Endometrial microvascular endothelial cells (primary cell): ENCODE data around the gene SPX. TPM values are rescaled to one million over a fixed set of nuclear protein-coding genes. Genes with fewer than 3 reads are reported as not detected.

ENCODE experiments used
- in situ Hi-C: cut with HindIII; loops from 2 replicates; pipeline ENCODE4 v1.10.0; 2017; ENCODE audit warnings: low sequenced_read_pairs, low pct_unique_long_range_greater_than_20kb; ENCODE audit errors: inconsistent ontology term
- total RNA-seq: library from RNA; depleted of rRNA; stranded (reverse); fragments of >200 nt; gene quantifications from one replicate; pipeline ENCODE4 v1.2.3, GENCODE V29; 2015; ENCODE audit errors: inconsistent ontology term

SPX gene
- not detected for total RNA-seq

- in situ Hi-C loops: no loop called here
Measured at GRCh38 chr12:21526053-21526452, at the start of gene SPX. Gene SPX, plus strand, starts transcription at chr12:21526296. Its CDS starts 177 bp downstream, at chr12:21526473.

- in situ Hi-C loops: no loop called here
Measured at GRCh38 chr12:21476949-21477348, 49.1 kb upstream of the SPX start.

- in situ Hi-C loops: no loop called here
Measured at GRCh38 chr12:21478756-21479455, 47.2 kb upstream of the SPX start.

- in situ Hi-C loops: no loop called here
Measured at GRCh38 chr12:21483531-21483930, 42.6 kb upstream of the SPX start.

- in situ Hi-C loops: no loop called here
Measured at GRCh38 chr12:21485998-21486397, 40.1 kb upstream of the SPX start.

- in situ Hi-C loops: no loop called here
Measured at GRCh38 chr12:21499765-21500164, 26.3 kb upstream of the SPX start.

- in situ Hi-C loops: no loop called here
Measured at GRCh38 chr12:21500786-21501257, 25.3 kb upstream of the SPX start.

GRCh38 chr12:21501258-21502163 lies 24.6 kb upstream of the SPX start, which contains the start of the genes GOLT1B and RECQL:
Gene GOLT1B, plus strand, starts transcription at chr12:21501789. Its CDS starts 135 bp downstream, at chr12:21501924.
Gene RECQL, minus strand, starts transcription at chr12:21501635. Its CDS starts 2,065 bp downstream, at chr12:21499570.
- in situ Hi-C loops: no loop called here

- in situ Hi-C loops: no loop called here
Measured at GRCh38 chr12:21502164-21502496, 24.0 kb upstream of the SPX start.

GRCh38 chr12:21502872-21503271 lies 23.2 kb upstream of the SPX start:
- in situ Hi-C loops: no loop called here

- in situ Hi-C loops: no loop called here
Measured at GRCh38 chr12:21505888-21506287, 20.2 kb upstream of the SPX start.

- in situ Hi-C loops: no loop called here
Measured at GRCh38 chr12:21507849-21508248, 18.2 kb upstream of the SPX start.

- in situ Hi-C loops: no loop called here
Measured at GRCh38 chr12:21509768-21510167, 16.3 kb upstream of the SPX start.

GRCh38 chr12:21516281-21516680 lies 9.8 kb upstream of the SPX start:
- in situ Hi-C loops: no loop called here

- in situ Hi-C loops: no loop called here
Measured at GRCh38 chr12:21518451-21518850, 7.6 kb upstream of the SPX start.

GRCh38 chr12:21521541-21521940 lies 4.6 kb upstream of the SPX start:
- in situ Hi-C loops: no loop called here

- in situ Hi-C loops: no loop called here
Measured at GRCh38 chr12:21523148-21523547, 2.9 kb upstream of the SPX start.

GRCh38 chr12:21526721-21527345 lies 737 bp downstream of the SPX start:
- in situ Hi-C loops: no loop called here

GRCh38 chr12:21527451-21528180 lies 1.5 kb downstream of the SPX start:
- in situ Hi-C loops: no loop called here
